Effector CD8-positive, alpha-beta T cell (primary cell): ENCODE results near the gene YTHDF1.
"Not testable (repeated sequence)": the region's sequence is repeated elsewhere in the genome, so short reads cannot be mapped to it uniquely, and the experiment has no call there.

Experiments used
- DNase-seq: peaks from one replicate; lab custom pipeline; 2025; lab: John Stamatoyannopoulos, UW
- total RNA-seq, 4 experiments: gene quantifications; one replicate each; lab custom pipeline; 2026; lab: John Stamatoyannopoulos, UW

Gene YTHDF1
- total RNA-seq = 69.9 to 84.6 (median 79.6) reads per million in 4 experiments

DNA sequence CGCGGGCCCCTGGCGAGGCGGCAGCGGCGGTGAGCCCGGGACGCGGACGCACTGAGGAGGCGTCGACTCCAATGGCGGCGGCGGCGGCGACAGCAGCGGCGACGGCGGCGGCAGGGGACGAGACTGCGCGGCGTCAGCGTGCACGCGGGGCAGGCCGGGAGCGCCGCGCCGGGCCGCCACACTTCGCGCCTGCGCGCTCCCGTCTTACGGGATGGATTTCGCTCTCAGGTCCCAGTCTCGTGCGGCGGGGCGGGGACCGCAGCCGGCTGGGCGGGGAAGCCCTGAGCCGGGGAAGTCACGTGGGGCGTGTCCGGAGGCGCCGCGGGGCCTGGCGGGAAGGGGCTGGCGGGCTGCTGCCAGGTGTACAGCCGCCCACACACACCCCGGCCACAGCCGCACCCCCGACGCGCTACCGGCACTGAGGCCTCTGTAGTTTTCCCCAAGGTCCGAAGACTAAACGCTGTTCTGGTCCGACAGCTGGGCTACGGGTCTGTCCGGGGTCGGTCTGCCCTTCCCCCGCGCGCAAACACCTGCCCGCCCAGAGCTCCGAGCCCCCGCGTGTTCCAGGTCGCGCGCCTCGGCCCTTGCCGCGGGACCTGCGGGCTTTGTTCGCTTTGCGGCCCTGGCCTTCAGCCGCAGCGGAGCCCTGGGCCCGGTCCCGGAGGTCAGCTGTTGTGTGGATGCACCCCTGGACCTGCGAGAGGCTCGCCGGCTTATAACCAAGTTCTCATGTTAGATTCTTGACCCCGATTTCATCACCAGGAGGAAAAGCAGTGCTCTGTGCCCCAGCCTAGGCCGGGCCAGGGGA lies at the start of gene YTHDF1:
Gene YTHDF1, minus strand, starts transcription at position 91 of the 808 bp plus-strand sequence. CDS start 239 bp downstream, outside the sequence.
- peak; percentile 87 for DNase-seq

DNA sequence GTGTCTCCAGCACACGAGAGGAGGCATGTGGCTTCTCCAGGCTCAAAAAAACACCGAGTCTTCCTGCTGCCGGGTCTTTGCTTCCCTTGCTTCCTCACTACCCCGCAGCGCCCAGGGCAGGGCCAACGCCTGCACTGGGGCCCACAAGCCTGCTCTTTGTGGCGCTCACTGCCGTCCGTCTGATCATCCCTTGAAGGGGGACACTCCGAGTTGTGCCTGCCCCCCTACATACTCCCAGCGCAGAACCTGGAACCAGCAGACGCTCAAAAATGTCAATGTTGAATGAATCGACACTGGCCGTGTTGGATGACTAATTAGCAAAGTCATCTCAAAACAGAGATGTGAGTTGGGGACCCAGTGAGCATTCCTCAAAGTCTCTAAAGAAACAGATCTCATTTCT lies 48.6 kb upstream of the YTHDF1 start:
- no peak for DNase-seq

DNA sequence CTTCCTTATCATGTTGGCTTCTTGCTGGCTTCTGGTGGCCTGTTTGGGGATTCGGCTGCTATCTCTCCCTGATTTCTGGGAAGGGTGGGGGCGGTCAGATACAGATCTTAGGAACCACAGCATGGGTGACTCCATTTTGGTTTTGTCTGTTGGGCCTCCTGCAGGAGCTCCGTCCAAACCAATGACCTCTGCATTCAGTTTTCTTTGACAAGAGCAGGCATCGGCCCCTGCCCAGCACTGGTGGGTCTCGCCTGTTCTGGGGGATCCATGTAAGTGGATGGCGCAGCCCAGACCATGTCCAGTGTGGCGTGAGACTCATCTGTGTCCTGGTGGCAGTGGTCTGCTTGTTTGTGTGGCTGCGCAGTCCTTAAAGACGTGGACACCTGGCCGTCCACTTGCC lies 48.1 kb upstream of the YTHDF1 start:
- DNase-seq = no peak

DNA sequence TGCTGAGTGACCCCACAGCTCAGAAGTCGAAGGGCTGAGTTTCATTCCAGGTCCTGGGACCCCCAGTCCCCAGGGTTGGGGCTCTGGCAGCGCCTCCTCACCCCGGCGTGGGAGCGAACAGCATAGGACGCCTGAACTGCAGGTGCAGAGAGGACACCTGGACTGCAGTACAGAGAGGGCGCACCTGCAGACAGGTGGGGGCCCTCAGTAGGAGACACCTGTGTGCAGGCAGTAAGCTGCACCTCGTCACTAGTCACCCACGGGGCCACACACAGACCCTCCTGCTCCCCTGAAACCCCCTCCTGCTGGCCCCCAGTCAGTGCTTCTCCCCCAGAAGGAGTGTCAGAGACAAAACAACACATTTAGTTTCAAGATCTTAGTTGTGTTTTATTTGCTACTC lies 46.9 kb upstream of the YTHDF1 start:
- no peak for DNase-seq

DNA sequence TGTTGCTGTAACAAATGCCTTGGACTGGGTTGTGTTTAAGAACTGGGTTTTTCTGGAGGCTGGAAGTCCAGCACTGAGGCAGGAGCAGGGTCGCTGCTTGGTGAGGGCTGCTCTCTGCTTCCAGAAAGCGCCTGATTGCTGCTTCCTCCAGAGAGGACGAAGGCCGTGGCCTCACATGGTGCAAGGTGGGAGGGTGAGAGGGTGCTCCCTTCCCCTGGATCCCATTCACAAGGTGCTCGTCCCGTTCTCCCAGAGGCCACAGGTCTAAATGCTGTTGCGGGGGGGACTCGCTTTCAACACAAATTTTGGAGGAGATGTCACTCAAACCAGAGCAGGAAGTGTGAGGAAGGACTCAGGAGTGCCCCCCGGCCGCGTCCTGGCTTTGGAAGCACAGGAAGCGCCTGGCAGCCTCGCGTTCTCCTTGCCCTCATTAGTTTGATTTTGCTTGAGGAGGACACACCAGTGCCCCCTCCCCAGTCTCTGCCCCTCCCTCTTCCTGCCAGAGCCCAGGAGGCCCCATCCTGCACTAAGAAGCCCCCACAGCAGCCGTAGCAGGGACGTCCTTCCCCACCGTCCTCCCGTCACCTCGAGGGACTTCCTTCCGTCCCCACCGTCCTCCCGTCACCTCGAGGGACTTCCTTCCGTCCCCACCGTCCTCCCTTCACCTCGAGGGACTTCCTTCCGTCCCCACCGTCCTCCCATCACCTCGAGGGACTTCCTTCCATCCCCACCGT lies 46.0 kb upstream of the YTHDF1 start:
- DNase-seq = no peak

DNA sequence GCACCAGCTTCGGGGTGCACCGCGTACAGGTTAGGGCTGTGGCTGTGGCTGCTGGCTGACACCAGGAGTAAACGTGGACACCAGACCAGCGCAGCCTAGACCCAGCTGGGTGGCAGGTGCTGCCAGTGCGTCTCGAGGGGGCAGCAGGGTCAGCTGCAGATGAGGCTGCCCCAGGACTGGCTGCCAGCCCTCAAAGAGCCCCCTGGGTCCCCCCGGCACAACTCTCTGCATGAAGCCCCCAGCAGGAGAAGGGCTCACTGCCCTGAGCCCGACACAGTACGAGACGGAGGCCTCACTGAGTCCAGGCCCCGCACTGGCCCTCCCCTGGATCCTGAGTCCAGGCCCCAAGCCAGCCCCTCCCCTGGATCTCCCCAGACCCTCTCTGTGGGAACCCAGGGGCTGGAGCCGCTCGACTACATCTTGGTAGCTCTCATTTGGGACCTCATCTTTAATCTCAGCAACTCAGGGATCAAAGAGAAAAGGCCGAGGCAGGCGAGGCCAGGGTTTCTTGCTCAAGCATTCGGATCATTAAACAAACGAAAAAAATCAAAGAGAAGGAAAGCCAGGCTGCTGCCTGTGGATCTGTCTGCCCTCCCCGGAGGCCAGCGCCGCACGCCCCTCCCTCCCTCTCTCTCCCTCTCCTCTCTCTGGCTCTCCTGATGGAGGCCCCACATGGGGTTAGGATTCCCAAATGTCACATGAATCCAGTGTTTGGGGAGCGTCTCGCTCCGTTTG lies 45.3 kb upstream of the YTHDF1 start:
- DNase-seq = no peak

DNA sequence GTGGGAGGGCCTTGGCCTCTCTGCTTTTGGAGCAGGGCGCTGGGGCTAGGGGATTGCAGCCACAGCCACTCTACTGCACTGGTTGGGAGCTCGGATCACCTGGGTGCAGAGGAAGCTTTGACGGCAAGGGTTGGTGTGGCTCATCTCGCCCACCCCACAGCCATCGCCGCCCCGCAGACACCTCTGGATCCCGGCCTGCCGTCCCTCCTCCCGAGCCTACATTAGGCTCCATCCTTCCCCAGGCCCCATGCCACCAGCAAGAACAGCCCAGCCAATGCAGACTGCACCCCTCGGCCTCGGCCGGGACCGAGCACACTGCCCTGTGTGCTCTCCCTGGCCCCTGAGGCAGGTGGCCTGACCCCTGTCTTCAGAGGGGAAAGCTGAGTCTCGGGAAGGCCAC lies 44.6 kb upstream of the YTHDF1 start:
- DNase-seq = no peak

DNA sequence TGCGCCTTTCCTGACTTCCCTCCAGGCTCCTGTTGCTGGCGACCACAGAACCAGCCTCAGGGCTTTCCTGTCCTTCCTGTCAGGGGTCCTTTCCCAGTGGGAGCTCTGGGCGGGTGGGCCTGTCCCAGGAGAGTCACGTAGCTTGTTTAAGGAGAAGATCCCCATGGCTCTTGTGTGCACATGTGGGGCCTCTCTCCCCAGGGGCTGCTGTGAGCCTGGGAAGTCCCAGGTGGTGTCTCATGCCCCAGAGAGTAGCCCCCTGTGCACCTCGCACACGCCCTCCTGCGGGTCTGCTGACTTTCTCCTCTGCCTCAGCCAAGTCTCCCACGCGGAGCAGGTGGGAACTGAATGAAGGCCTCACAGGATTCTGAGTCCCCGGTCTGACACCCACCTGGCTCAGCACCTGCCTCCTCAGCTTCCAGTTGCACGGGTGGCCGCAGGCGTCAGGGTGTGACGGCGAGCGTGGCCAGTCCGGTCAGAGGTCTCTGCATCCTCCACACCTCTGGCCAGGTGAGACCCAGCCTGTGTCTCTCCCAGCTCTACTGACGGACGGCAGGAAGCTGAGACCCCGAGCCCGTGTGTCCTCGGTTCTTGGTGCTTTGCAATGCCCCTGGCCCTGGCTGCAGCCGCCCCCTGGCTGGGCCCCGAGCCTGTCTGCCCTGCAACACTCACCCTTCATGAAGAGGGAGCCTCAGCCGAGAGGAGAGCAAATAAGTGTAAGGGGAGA lies 44.0 kb upstream of the YTHDF1 start:
- DNase-seq = no peak

DNA sequence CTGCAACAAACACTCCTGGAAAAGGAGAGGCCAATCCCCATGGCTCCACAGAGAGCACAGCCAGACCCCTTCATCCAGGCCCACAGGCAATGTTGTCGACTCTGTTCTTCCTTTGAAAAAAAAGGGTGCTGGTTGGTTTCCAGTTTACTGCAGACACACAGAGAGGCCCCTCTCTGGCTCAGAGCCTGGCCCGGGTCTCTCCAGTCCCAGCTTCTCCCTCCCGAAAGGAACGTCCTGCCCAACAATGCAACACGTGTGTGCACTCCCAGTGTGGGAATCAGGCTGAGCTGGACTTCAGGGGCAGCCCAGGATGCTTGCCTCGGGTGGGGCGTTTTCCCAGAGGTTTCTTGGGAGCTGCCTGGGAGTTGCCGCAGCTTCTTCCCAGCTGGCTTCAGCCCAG lies 42.9 kb upstream of the YTHDF1 start:
- DNase-seq = no peak

DNA sequence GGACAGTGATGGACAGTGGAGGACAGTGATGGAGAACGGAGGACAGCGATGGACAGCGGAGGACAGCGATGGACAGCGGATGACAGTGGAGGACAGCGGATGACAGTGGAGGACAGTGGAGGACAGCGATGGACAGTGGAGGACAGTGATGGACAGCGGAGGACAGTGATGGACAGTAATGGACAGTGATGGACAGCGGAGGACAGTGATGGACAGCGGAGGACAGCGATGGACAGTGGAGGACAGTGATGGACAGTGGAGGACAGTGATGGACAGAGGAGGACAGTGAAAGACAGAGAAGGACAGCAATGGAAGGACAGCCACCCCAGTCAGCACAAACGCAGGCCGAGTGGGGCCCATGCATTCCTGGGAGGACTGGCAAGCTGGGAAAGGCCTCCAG lies 41.7 kb upstream of the YTHDF1 start:
- DNase-seq = no peak

DNA sequence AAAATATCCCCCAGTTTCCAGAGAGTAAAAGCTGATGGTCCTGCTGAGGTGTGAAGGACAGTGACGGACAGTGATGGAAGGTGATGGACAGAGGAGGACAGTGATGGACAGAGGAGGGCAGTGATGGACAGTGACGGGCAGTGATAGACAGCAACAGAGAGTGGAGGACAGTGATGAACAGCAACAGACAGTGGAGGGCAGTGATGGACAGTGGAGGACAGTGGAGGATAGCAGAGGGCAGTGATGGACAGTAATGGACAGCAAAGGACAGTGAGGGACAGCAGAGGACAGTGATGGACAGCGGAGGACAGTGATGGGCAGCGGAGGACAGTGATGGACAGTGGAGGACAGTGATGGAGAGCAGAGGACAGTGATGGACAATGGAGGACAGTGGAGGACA lies 41.0 kb upstream of the YTHDF1 start:
- no peak for DNase-seq

DNA sequence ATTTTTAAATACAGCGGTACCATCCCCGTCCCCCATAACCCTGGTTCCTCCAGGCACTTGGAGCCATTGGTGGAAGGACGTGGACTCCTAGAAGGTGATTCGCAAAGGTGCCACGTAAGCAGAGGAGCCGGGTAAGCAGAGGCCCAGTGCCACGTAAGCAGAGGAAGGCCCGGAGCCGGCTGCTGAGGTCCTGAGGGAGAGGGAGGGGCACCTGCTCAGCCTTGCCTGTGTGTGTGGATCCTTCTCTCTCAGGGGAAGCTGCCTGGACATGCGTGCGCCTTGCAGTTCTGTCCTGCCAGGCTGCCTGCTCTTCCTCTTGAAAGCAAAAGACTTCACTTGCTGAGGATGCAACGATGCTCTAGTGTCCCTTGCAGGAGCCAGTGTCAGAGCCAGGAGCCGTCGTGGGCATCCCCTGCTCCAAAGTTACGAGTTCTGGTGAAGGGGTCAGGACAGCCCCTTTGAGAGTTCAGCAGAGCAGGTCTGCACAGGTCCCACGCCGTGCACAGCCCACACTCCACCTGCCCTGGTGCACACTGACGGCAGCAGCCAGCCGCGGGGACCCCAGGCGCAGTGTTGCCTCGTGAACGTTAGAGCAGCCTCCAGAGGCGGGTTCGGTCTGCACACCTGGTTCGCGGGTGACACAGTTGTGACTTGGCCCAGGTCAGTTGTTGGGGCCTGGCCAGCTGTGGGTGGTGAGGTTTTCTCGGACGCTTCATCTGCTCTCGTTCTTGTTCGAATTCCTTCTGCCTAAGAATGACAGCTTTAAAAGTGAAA lies 40.2 kb upstream of the YTHDF1 start:
- no peak for DNase-seq

DNA sequence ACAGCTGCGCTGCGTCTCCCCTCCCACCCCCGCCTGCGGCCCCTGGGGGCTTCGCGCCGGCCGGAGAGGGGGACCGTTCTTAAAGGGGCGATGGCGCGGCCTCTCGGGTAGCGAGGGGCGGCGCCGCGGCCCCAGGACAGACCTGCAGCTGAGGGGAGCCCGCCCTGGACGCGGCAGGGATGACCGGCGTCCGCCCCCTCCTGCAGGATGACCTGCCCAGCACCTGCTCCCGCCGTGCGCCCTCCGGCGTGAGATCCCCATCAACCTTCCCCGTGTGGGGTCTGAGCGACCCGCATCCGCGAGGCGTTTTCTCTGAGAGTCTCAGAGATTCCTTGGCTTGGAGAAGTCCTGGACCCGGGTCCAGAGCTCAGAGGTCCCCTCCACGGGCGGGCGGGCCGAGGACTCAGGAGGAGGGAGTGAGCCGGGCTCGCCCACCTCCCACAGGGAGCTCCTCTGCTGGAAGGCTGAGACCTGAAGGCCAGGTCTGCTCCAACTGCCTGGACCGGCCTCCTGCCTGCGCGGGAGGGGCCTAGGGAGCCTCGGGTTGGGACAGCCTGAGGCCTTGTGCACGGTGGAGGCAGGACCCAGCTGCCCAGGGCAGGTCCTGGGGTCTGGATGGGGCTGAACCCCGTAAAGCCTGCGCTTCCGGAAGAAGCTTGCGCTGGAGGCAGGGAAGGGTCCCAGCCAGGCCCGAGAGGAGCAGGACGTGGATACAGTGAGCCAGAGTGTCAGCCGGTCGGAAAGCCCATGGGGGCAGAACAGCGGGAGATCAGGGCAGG lies 38.9 kb upstream of the YTHDF1 start:
- no peak for DNase-seq

DNA sequence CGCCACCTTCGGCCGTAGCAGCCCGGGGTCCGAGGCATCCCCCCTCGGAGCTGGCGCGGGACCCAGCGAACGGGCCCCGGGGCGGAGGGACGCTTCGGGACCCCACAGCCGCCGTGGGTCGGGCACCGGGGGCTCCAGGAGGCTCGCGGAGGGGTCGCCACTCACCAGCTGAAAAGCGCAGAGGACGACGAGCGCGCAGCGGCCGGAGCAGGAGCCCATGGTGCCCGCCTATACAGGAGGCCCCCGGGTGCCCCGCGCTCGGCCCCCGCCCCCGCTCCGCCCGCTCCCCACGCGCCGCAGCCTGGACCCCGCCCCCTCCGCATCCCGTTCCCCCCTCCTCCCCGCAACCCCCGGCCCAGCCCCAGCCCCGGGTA lies 38.3 kb upstream of the YTHDF1 start, which contains the start of gene NKAIN4:
Gene NKAIN4, minus strand, starts transcription at position 232 of the 374 bp plus-strand sequence. Its CDS starts 13 bp downstream, at position 219.
- no peak for DNase-seq

DNA sequence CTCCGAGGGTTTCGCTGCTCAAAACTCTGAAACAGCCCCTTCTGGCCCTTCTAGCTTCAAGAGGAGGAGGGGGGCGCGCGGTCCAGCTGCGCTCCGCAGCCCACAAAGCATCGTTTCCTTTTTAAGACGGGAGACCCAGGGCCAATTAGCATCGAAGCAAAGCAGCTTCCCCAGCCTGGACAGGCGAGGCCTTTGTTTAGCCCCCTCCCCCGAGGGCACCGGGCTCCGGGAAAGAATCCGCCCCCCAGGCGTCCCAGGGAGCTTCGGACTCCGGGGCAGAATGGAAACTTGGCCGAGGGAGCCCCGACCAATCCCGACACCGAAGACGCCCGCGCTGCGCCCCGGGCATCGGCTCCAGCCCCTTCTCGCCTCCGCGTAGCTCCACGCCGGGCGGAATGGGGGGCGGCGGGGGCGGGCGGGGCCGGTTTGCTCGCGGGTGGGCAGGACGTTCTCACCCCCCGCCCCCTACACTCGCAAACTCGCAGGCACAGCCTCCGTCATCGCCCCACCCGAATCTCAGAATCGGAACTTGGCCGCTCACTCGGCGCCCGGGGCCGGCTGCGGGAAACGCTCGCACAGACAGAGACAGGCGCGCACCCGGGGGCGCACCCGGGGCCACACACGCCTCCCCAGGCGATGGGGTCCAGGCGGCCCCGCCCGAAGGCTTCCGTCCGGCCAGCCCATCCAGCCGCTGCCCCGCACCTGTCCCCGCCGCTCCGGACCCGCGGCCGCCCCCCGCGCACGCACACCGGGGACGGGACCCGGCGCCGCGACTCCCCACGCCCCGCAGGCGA lies 37.7 kb upstream of the YTHDF1 start:
- no peak for DNase-seq

DNA sequence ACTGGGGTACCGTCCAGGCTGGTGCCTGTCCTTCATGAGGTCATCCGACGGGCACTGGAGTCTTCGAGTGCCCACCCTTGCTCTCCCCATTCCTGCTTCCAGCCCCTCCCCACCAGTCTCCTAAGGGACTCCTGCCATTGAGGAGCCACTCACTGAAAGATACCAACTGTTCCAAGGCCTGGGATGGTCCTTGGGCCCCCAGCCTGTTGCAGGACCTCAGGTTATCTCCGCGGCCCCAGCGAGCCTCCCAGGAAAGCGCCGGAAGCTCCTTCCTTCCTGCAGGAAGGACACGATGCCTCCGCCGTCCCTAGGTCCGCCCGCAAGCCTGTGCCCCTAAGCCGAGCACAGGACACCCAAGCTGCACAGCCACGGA lies 37.1 kb upstream of the YTHDF1 start:
- no peak for DNase-seq

DNA sequence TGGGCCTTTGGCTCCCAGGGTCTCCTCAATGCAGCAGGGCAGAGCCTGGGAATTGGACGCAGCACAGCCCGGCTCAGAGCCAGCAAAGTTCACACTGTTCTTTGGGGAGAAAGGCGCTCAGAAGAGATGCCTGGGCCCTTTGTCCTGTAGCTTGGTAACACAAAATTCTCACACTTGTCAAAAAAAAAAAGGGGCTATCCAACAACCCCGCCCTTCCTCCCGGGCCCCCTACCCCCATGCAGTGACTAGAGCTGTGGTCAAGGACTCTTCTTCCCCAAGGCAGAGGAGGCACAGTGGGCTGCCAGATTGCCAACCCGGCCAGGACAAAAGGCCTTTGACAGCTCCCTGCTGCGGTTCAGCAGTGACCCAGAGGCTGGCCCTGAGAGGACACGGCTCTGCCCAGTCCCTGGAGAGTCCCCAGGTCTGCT lies 36.4 kb upstream of the YTHDF1 start:
- no peak for DNase-seq

DNA sequence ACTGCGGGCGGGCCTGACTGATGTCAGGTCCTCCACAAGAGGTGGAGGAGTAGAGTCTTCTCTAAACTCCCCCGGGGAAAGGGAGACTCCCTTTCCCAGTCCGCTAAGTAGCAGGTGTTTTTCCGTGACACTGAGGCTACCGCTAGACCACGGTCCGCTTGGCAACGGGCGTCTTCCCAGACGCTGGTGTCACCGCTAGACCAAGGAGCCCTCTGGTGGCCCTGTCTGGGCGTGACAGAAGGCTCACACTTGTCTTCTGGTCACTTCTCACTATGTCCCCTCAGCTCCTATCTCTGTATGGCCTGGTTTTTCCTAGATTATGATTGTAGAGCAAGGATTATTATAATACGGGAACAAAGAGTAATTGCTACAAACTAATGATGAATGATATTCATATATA lies 35.4 kb upstream of the YTHDF1 start:
- not testable (repeated sequence) for DNase-seq

DNA sequence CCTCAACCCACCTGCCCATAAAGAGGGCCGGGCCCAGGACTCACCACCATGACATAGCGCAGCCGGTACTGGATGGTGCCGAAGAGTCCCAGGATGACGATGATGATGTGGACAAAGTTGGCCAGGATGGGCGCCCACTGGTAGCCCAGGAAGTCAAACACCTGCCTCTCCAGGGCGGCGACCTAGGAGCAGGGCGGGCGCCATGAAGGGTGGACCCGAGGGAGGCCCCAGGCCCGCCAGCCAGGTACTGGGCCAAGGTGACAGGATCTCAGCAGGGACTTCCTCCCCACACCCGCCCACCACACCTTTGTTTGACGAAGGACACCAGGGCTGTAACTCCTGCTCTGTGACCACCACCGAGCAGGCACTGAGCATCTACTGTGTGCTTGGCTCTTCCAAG lies 34.0 kb upstream of the YTHDF1 start:
- DNase-seq = no peak
